ENCODE results near the gene SYNE1.
A peak's percentile ranks its signal among the peaks of the same experiment; 100 is the strongest.

Gene SYNE1

DNA sequence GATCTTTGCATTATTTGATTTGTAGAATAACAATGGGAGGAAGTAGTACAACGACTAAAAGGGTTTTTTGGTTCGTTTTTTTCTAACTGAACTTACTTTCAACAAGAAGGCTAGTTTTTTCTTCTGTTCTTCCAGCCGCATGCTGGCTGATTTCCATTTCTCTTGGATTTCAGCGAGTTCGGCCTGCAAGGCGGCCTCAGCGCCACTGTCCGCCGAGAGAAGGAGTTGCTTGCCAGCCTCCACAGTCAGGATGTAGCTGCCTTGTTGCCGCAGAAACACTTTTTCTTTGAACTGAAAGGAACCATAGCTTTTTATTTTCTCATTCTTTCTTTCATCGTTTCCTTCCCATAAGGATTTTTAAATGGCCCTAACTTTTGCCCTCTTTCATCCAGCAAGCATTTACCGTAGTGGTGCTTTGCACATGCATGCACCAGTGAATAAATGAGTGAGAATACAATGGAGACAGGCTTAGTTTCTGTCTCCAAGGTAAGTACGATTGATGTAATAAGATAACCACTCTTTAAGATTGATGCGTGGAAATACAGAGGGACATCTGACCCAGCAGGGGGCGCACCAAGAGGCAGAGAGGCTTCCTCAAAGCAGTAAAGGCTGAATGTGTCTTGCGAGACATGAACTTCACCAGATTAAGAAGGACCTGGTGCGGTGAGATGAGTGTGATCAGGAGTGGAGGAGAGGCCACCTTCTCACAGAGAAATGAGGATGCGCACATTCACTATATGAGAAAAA, 430.9 kb downstream of the SYNE1 start:
- Histone ChIP-seq H4K20me1 (no peaks in the 10 kb centered on the region), H3K4me2 (no peak overlapping the region)

DNA sequence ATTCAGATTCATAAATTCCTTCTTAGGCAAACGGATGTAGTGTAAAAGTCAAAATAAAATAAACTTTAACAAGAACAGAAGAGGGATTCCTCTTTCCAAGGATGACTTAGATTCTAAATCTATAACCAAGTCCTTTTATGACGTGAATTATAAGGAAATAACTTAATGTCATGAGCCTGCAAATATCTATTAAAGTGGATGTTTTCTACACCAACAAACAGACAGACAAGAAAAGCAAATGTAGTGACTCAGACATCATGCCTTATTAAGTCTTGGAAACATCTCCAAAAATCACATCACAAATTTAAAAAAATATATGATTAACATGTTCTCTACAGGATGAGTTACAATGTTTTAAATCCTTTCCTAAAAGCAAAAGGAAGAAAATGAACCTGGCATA, 432.6 kb downstream of the SYNE1 start:
- no peak for TF ChIP-seq Cebpa-rat (IDR thresholded peaks at IDR 0.05)

More for the DNA sequence above, 430.9 kb downstream of the SYNE1 start:
- Histone ChIP-seq H3K27me3 (no peaks in the 10 kb centered on the region), H3K27ac (no peak overlapping the region), H3K9me3 (replicated peaks in 1 of 11) (no peaks in the 10 kb centered on the region), H3K4me1 (no peaks in the 10 kb centered on the region), H3K9ac (no peak overlapping the region), H3K4me3 (no peak overlapping the region), H3K36me3 (peaks cover 38 to 97% (median 60%) of the 10 kb centered on the region in 11 experiments)
- TF ChIP-seq Cebpa-rat (IDR thresholded peaks at IDR 0.05), result no peak

DNA sequence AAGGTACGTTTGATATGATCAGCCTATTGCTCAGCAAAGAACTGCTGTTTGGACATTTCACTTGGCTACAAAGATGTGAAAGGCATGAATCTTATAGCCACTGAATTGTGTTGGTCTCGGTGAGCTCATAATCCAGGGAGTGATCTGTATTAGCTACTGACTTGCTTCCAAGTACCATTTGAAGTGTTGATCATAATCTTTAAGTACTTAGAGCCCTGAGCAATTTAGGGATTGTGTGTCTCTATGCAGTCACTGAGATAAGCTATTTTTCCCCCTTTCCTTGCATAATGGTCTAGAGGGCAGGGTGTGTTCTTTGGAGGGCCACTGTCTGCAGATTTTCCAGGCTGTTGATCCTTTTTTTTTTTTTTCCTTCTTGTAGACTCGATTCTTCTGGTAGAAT, 436.0 kb downstream of the SYNE1 start:
- H3K27ac ChIP-seq, result no peak overlapping the region
- no peak overlapping the region for H3K9ac ChIP-seq
- no peak overlapping the region for H3K4me2 ChIP-seq
- H3K36me3 ChIP-seq, result peaks cover 46 to 95% (median 63%) of the 10 kb centered on the region in 11 experiments
- no peaks in the 10 kb centered on the region for H4K20me1 ChIP-seq
- peaks cover 14 to 23% (median 20%) of the 10 kb centered on the region in 11 experiments for H3K9me3 ChIP-seq (replicated peaks in 1 of 11)
- no peaks in the 10 kb centered on the region for H3K4me1 ChIP-seq
- no peaks in the 10 kb centered on the region for H3K27me3 ChIP-seq
- no peak for TF ChIP-seq Cebpa-rat (IDR thresholded peaks at IDR 0.05)
- H3K4me3 ChIP-seq, result no peak overlapping the region

More for the DNA sequence above, 432.6 kb downstream of the SYNE1 start:
- Histone ChIP-seq H3K9ac (no peak overlapping the region), H3K4me2 (no peak overlapping the region), H3K36me3 (peaks cover 44 to 99% (median 63%) of the 10 kb centered on the region in 11 experiments), H3K9me3 (replicated peaks in 1 of 11) (no peaks in the 10 kb centered on the region), H3K27ac (no peak overlapping the region), H4K20me1 (no peaks in the 10 kb centered on the region), H3K4me1 (no peaks in the 10 kb centered on the region), H3K4me3 (no peak overlapping the region), H3K27me3 (no peaks in the 10 kb centered on the region)

DNA sequence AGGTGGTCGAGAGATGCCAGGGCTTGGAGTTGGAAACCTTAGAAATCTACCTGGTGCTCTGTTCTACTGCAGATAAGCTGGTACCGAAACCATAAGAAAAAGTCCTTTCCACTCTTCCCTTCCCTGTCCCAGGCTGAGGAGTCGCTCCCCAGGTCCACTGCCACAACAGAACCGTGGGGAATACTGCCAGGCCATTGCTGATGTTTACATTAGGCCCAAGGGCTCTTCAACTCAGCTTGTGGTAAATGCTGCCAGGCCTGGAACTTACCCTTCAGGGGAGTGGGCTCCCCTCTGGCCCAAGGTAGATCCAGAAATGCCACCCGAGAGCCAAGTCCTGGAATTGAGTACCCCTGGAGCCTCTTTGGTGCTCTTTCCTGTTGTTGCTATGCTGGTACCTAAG, 441.3 kb downstream of the SYNE1 start:
- no peaks in the 10 kb centered on the region for H3K27me3 ChIP-seq
- H3K4me3 ChIP-seq, result no peak overlapping the region
- H3K4me2 ChIP-seq, result no peak overlapping the region
- H3K9me3 ChIP-seq (replicated peaks in 1 of 11), result peaks cover 36 to 56% (median 50%) of the 10 kb centered on the region in 11 experiments
- H4K20me1 ChIP-seq, result no peaks in the 10 kb centered on the region
- H3K36me3 ChIP-seq, result peaks cover 37 to 73% (median 54%) of the 10 kb centered on the region in 11 experiments
- H3K9ac ChIP-seq, result no peak overlapping the region
- H3K4me1 ChIP-seq, result no peaks in the 10 kb centered on the region
- no peak overlapping the region for H3K27ac ChIP-seq
- no peak for TF ChIP-seq Cebpa-rat (IDR thresholded peaks at IDR 0.05)

DNA sequence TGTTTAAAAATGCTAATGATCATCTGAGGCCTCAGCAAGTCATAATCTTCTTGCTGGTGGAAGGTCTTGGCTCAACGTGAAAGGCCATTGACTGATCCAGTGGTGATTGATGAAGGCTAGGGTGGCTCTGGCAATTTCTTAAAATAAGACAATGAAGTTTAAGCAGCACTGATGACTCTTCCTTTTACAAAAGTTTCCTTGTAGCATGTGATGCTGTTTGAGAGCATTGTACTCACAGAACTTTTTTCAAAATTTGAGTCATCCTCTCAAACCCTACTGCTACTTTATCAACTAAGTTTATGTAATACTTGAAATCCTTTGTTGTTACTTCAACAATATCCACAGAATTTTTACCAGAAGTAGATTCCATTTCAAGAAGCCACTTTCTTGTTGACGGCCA, 447.4 kb downstream of the SYNE1 start:
- Histone ChIP-seq H3K4me1 (peaks cover 8 to 14% (median 9%) of the 10 kb centered on the region in 10 experiments), H3K36me3 (peaks cover 0 to 51% (median 6%) of the 10 kb centered on the region in 11 experiments; a peak in 14 of 22 replicates), H3K4me3 (no peak overlapping the region), H3K27me3 (no peaks in the 10 kb centered on the region), H3K4me2 (no peak overlapping the region), H4K20me1 (no peaks in the 10 kb centered on the region), H3K27ac (no peak overlapping the region), H3K9ac (no peak overlapping the region), H3K9me3 (replicated peaks in 1 of 11) (peaks cover 8 to 21% (median 16%) of the 10 kb centered on the region in 11 experiments)
- TF ChIP-seq Cebpa-rat (IDR thresholded peaks at IDR 0.05), result no peak

DNA sequence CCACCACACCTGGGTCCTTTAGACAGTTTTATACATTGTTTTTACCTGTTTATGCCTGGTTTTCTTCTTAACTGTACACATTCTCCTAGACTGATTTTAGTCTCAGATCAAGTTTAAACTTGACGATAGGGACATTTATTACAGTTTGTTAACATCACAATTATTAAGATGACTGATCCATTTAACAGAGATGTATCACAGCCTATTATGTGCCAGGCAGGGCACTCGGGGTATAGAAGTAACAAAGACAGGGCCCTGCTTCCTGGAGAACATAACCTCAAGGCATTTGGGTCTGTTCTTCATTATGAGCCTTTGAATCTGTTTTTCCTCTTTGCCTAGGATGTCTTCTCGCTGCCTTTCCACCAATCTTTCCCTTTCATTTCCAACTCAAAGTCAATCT, 449.2 kb downstream of the SYNE1 start:
- Histone ChIP-seq H3K27me3 (no peaks in the 10 kb centered on the region), H3K9ac (no peak overlapping the region), H4K20me1 (no peaks in the 10 kb centered on the region), H3K36me3 (peaks cover 0 to 42% (median 5%) of the 10 kb centered on the region in 11 experiments; a peak in 12 of 22 replicates), H3K9me3 (replicated peaks in 1 of 11) (peaks cover 0 to 4% (median 0%) of the 10 kb centered on the region in 11 experiments; a peak in 4 of 22 replicates), H3K4me2 (no peak overlapping the region), H3K27ac (no peak overlapping the region), H3K4me3 (no peak overlapping the region), H3K4me1 (peaks cover 12 to 23% (median 17%) of the 10 kb centered on the region in 10 experiments)
- TF ChIP-seq Cebpa-rat (IDR thresholded peaks at IDR 0.05), result no peak

DNA sequence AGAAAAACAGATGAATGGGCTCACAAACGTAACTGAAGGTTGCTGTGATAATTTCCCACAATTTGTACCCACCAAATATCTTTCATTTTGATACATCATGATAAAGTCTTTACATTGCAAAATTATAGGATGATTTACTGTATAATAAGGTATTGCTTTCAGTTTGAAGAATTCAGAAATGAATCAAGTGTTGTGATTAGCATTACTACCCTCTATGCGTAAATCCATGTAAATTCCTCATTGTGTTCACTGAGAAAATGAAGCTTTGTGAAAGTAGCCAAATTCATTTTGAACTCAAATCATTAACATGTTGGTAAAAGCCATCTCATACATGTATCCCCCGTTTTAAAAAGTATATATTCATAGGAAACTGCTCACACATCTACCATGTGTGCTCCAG, 450.3 kb downstream of the SYNE1 start:
- H3K27me3 ChIP-seq, result no peaks in the 10 kb centered on the region
- H3K4me3 ChIP-seq, result no peak overlapping the region
- no peaks in the 10 kb centered on the region for H4K20me1 ChIP-seq
- H3K4me1 ChIP-seq, result peaks cover 12 to 23% (median 17%) of the 10 kb centered on the region in 10 experiments
- no peak for TF ChIP-seq Cebpa-rat (IDR thresholded peaks at IDR 0.05)
- no peaks in the 10 kb centered on the region for H3K9me3 ChIP-seq (replicated peaks in 1 of 11)
- no peak overlapping the region for H3K9ac ChIP-seq
- peaks cover 0 to 44% (median 6%) of the 10 kb centered on the region in 11 experiments; a peak in 11 of 22 replicates for H3K36me3 ChIP-seq
- no peak overlapping the region for H3K27ac ChIP-seq
- H3K4me2 ChIP-seq, result no peak overlapping the region

DNA sequence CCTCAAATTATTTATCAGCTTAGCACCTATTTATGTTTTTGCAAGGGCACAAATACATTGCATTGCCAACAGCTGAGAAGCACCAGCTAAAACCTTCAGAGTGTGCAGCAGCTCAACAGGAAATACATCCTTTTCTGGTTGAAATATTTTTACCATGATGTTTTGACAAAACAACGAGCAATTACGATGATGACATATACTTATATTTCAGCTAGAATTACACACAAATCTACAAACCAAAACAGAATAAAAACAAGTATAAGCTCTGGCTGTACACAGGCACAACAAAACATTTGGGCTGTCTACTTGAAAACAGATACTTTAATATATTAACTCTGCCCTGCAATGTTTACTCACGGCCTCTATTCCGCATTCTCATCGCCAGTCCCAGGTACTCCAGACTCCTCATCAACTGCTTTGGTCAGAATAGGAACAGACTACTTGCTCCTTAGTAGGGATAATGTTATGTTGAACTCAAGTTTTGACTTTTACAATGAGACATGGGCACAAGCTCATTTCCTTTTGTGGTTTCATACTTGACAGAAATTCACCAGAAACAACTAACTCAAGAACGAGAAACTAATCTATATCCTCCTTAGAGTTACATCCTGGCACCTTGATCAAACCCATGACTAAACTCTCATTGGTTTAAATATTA, 452.1 kb downstream of the SYNE1 start:
- peaks cover 0 to 59% (median 6%) of the 10 kb centered on the region in 11 experiments; a peak in 12 of 22 replicates for H3K36me3 ChIP-seq
- TF ChIP-seq Cebpa-rat (IDR thresholded peaks at IDR 0.05), result no peak
- no peaks in the 10 kb centered on the region for H4K20me1 ChIP-seq
- peaks cover 12 to 23% (median 17%) of the 10 kb centered on the region in 10 experiments for H3K4me1 ChIP-seq
- H3K9me3 ChIP-seq (replicated peaks in 1 of 11), result no peaks in the 10 kb centered on the region
- peak overlapping the region in 2 of 11 experiments; percentile 9 to 35; a peak in 2 of 22 replicates for H3K27ac ChIP-seq
- H3K4me2 ChIP-seq, result peak overlapping the region; percentile 43 to 73 (median 55); a peak in 21 of 22 replicates
- no peaks in the 10 kb centered on the region for H3K27me3 ChIP-seq
- H3K9ac ChIP-seq, result no peak overlapping the region
- H3K4me3 ChIP-seq, result no peak overlapping the region

DNA sequence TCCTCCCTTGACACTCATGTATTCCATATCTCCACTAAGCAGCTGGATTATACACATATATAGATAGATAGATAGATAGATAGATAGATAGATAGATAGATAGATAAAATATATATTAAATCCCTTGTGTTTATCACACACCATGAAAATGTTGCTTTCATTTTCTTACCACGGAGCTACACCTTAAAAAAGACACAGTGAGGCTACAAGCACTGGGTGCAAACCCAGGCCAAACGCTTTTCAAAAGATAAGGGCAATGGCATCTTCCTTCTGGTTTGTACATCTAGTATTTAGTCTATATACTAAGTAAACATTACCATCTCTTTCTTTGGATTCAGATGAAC, 452.6 kb downstream of the SYNE1 start:
- peaks cover 12 to 23% (median 17%) of the 10 kb centered on the region in 10 experiments for H3K4me1 ChIP-seq
- no peaks in the 10 kb centered on the region for H3K9me3 ChIP-seq (replicated peaks in 1 of 11)
- peak overlapping the region; percentile 43 to 73 (median 55); a peak in 21 of 22 replicates for H3K4me2 ChIP-seq
- no peak overlapping the region for H3K9ac ChIP-seq
- H3K27me3 ChIP-seq, result no peaks in the 10 kb centered on the region
- no peak overlapping the region for H3K27ac ChIP-seq
- no peaks in the 10 kb centered on the region for H4K20me1 ChIP-seq
- H3K36me3 ChIP-seq, result peaks cover 0 to 59% (median 6%) of the 10 kb centered on the region in 11 experiments; a peak in 12 of 22 replicates
- no peak for TF ChIP-seq Cebpa-rat (IDR thresholded peaks at IDR 0.05)
- H3K4me3 ChIP-seq, result no peak overlapping the region

All from BLaER1 treated with 17β-estradiol and CSF1 and Interleukin-3, amounts not matched to agents 10 nM and 100 nM (cell line).